ENCODE data around the gene NELL1.

Gene NELL1

GRCh38 chr11:21346361-21346760 lies 677.0 kb downstream of the NELL1 start:
- no peaks in the 10 kb centered on the region for H3K36me3 ChIP-seq (ENCODE audit: control insufficient read depth, insufficient read depth, low read length)
- no peak overlapping the region for H3K27ac ChIP-seq
- H3K9me3 ChIP-seq (ENCODE audit: control insufficient read depth, low read length), result no peaks in the 10 kb centered on the region

GRCh38 chr11:21350613-21351012 lies 681.2 kb downstream of the NELL1 start:
- no peak overlapping the region for H2AFZ ChIP-seq
- no peak for TF ChIP-seq CTCF (IDR thresholded peaks at IDR 0.05)
- no peaks in the 10 kb centered on the region for H3K27me3 ChIP-seq (ENCODE audit: control insufficient read depth, insufficient read depth, low read length)
- no peaks in the 10 kb centered on the region for H3K4me1 ChIP-seq
- H3K79me2 ChIP-seq, result no peaks in the 10 kb centered on the region
- no peak overlapping the region for H3K4me3 ChIP-seq (ENCODE audit: low read depth, low read length)
- H3K27ac ChIP-seq, result no peak overlapping the region
- H3K9ac ChIP-seq, result no peak overlapping the region
- H3K36me3 ChIP-seq (ENCODE audit: control insufficient read depth, insufficient read depth, low read length), result no peaks in the 10 kb centered on the region
- no peak overlapping the region for H3K4me2 ChIP-seq (ENCODE audit: low read length)
- no peaks in the 10 kb centered on the region for H3K9me3 ChIP-seq (ENCODE audit: control insufficient read depth, low read length)

More at GRCh38 chr11:21346361-21346760, 677.0 kb downstream of the NELL1 start:
- Histone ChIP-seq H3K79me2 (no peaks in the 10 kb centered on the region), H3K9ac (no peak overlapping the region), H2AFZ (no peak overlapping the region), H3K4me2 (ENCODE audit: low read length) (no peak overlapping the region), H3K4me3 (ENCODE audit: low read depth, low read length) (no peak overlapping the region), H3K27me3 (ENCODE audit: control insufficient read depth, insufficient read depth, low read length) (no peaks in the 10 kb centered on the region), H3K4me1 (no peaks in the 10 kb centered on the region)
- TF ChIP-seq CTCF (IDR thresholded peaks at IDR 0.05), result no peak

- H3K79me2 ChIP-seq, result no peaks in the 10 kb centered on the region
- no peak overlapping the region for H3K27ac ChIP-seq
- H3K9me3 ChIP-seq (ENCODE audit: control insufficient read depth, low read length), result no peaks in the 10 kb centered on the region
- no peak for TF ChIP-seq CTCF (IDR thresholded peaks at IDR 0.05)
- H3K27me3 ChIP-seq (ENCODE audit: control insufficient read depth, insufficient read depth, low read length), result no peaks in the 10 kb centered on the region
- H2AFZ ChIP-seq, result no peak overlapping the region
- no peaks in the 10 kb centered on the region for H3K36me3 ChIP-seq (ENCODE audit: control insufficient read depth, insufficient read depth, low read length)
- H3K4me3 ChIP-seq (ENCODE audit: low read depth, low read length), result no peak overlapping the region
- H3K9ac ChIP-seq, result no peak overlapping the region
- H3K4me2 ChIP-seq (ENCODE audit: low read length), result no peak overlapping the region
- H3K4me1 ChIP-seq, result no peaks in the 10 kb centered on the region
Observed at GRCh38 chr11:21353425-21353824, 684.0 kb downstream of the NELL1 start.

GRCh38 chr11:21364866-21365624 lies 695.7 kb downstream of the NELL1 start:
- Histone ChIP-seq H3K36me3 (ENCODE audit: control insufficient read depth, insufficient read depth, low read length) (no peaks in the 10 kb centered on the region), H3K27me3 (ENCODE audit: control insufficient read depth, insufficient read depth, low read length) (no peaks in the 10 kb centered on the region), H3K79me2 (no peaks in the 10 kb centered on the region), H3K9ac (no peak overlapping the region), H3K4me1 (no peaks in the 10 kb centered on the region), H3K9me3 (ENCODE audit: control insufficient read depth, low read length) (no peaks in the 10 kb centered on the region), H3K27ac (no peak overlapping the region), H2AFZ (no peak overlapping the region), H3K4me3 (ENCODE audit: low read depth, low read length) (no peak overlapping the region), H3K4me2 (ENCODE audit: low read length) (no peak overlapping the region)
- TF ChIP-seq CTCF (IDR thresholded peaks at IDR 0.05), result no peak

GRCh38 chr11:21369947-21370346 lies 700.6 kb downstream of the NELL1 start:
- no peak overlapping the region for H3K4me3 ChIP-seq (ENCODE audit: low read depth, low read length)

More at GRCh38 chr11:21369947-21370346, 700.6 kb downstream of the NELL1 start:
- no peaks in the 10 kb centered on the region for H3K79me2 ChIP-seq
- H3K9me3 ChIP-seq (ENCODE audit: control insufficient read depth, low read length), result no peaks in the 10 kb centered on the region
- H3K27ac ChIP-seq, result no peak overlapping the region
- no peak overlapping the region for H3K9ac ChIP-seq
- no peaks in the 10 kb centered on the region for H3K27me3 ChIP-seq (ENCODE audit: control insufficient read depth, insufficient read depth, low read length)
- TF ChIP-seq CTCF (IDR thresholded peaks at IDR 0.05), result no peak
- no peaks in the 10 kb centered on the region for H3K36me3 ChIP-seq (ENCODE audit: control insufficient read depth, insufficient read depth, low read length)
- H3K4me2 ChIP-seq (ENCODE audit: low read length), result no peak overlapping the region
- H2AFZ ChIP-seq, result no peak overlapping the region
- no peaks in the 10 kb centered on the region for H3K4me1 ChIP-seq
